H54 (cell line): ENCODE data around the gene HOXD13.

ENCODE experiments used
- DNase-seq: peaks from one replicate; pipeline ENCODE4 v3.0.0; 2011; ENCODE audit warnings: low spot score, mixed read lengths; ENCODE audit not compliant: insufficient read length
- FAIRE-seq: peaks from 3 replicates; lab custom pipeline; 2011; peaks lifted over from hg19 to GRCh38; lab: Jason Lieb, UNC
- POLR2A ChIP-seq: IDR thresholded peaks from 2 replicates; pipeline ENCODE4 v1.6.1; 2011; ENCODE audit warnings: low read depth, mild to moderate bottlenecking, low read length

HOXD13 gene

GRCh38 chr2:176092270-176093144 is at the start of gene HOXD13:
Gene HOXD13, plus strand, starts transcription at chr2:176092721. Its CDS starts 170 bp downstream, at chr2:176092891.
- 0 out of 2 replicates have a peak, but pooled peaks have one; percentile 22 for TF ChIP-seq POLR2A
- no peak for FAIRE-seq
- DNase-seq: no peak

- TF ChIP-seq POLR2A: no peak
- no peak for FAIRE-seq
- no peak for DNase-seq
These were observed 36.1 kb upstream of the HOXD13 start for GRCh38 chr2:176056406-176056805.

- no peak for FAIRE-seq
- no peak for TF ChIP-seq POLR2A
- DNase-seq: no peak
These were observed 28.6 kb upstream of the HOXD13 start for GRCh38 chr2:176063958-176064357.

GRCh38 chr2:176066645-176067588 is 25.6 kb upstream of the HOXD13 start:
- DNase-seq: no peak
- FAIRE-seq: no peak
- no peak for TF ChIP-seq POLR2A

- DNase-seq (no peak), FAIRE-seq (no peak)
- TF ChIP-seq POLR2A: no peak
These were observed 24.7 kb upstream of the HOXD13 start for GRCh38 chr2:176067589-176068418.

- no peak for FAIRE-seq
These were observed 24.1 kb upstream of the HOXD13 start for GRCh38 chr2:176068419-176068832.

GRCh38 chr2:176071330-176072291 is 20.9 kb upstream of the HOXD13 start:
- TF ChIP-seq POLR2A: no peak
- FAIRE-seq: no peak

More at GRCh38 chr2:176068419-176068832, 24.1 kb upstream of the HOXD13 start:
- DNase-seq: no peak
- no peak for TF ChIP-seq POLR2A

GRCh38 chr2:176072292-176072669 is 20.2 kb upstream of the HOXD13 start:
- no peak for DNase-seq
- no peak for FAIRE-seq
- TF ChIP-seq POLR2A: no peak

More at GRCh38 chr2:176071330-176072291, 20.9 kb upstream of the HOXD13 start:
- no peak for DNase-seq

GRCh38 chr2:176072951-176073904 is 19.3 kb upstream of the HOXD13 start:
- FAIRE-seq (no peak), DNase-seq (no peak)
- TF ChIP-seq POLR2A: no peak

GRCh38 chr2:176074919-176075425 is 17.5 kb upstream of the HOXD13 start:
- no peak for FAIRE-seq
- TF ChIP-seq POLR2A: no peak
- no peak for DNase-seq

- TF ChIP-seq POLR2A: no peak
- no peak for DNase-seq
- FAIRE-seq: no peak
These were observed 17.0 kb upstream of the HOXD13 start for GRCh38 chr2:176075481-176075880.
